DND-41 (cell line): ENCODE results near the gene WFDC6.
A peak's percentile ranks its signal among the peaks of the same experiment; 100 is the strongest.

ENCODE experiments used
- ATAC-seq: fragments of 200-7000 bp; cut with Tn5 transposase; 3 replicates; pipeline ENCODE4 v1.9.1; 2021; ENCODE audit warnings: low read depth; ENCODE audit not compliant: insufficient read depth
- DNase-seq: peaks from one replicate; pipeline ENCODE4 v3.0.0-alpha.2; 2020
- H2AFZ ChIP-seq: 2 replicates; pipeline ENCODE4 v1.6.0; 2012; ENCODE audit warnings: low read depth, low read length
- H3K27ac ChIP-seq: 2 replicates; pipeline ENCODE4 v1.5.1; 2012; ENCODE audit warnings: low read length, inconsistent platforms
- H3K27me3 ChIP-seq: fragments of 200-600 bp; sonication (generic); 2 replicates; pipeline ENCODE4 v1.6.0; 2012; ENCODE audit warnings: low read length, mild to moderate bottlenecking, inconsistent platforms; ENCODE audit not compliant: insufficient read depth, poor library complexity
- H3K36me3 ChIP-seq: 2 replicates; pipeline ENCODE4 v1.5.1; 2012; ENCODE audit warnings: low read length, inconsistent platforms; ENCODE audit not compliant: insufficient read depth
- H3K4me1 ChIP-seq: 2 replicates; pipeline ENCODE4 v1.5.1; 2012; ENCODE audit warnings: mild to moderate bottlenecking, low read length; ENCODE audit not compliant: insufficient read depth
- H3K4me2 ChIP-seq: 2 replicates; pipeline ENCODE4 v1.6.0; 2012; ENCODE audit warnings: mild to moderate bottlenecking, moderate library complexity, low read length, inconsistent platforms; ENCODE audit not compliant: insufficient read depth
- H3K4me3 ChIP-seq, 2 experiments: fragments of 200-600 bp in 1 of 2; shearing (Covaris generic) in 1 of 2; 2 replicates each; pipeline ENCODE4 v1.5.1; 2012 to 2016; ENCODE audit warnings: inconsistent platforms in 2 of 2, low read length in 2 of 2, mild to moderate bottlenecking in 2 of 2, low read depth in 1 of 2, moderate library complexity in 1 of 2
- H3K79me2 ChIP-seq: 2 replicates; pipeline ENCODE4 v1.6.0; 2012; ENCODE audit warnings: low read length, inconsistent platforms; ENCODE audit not compliant: insufficient read depth
- H3K9ac ChIP-seq: 2 replicates; pipeline ENCODE4 v1.6.0; 2012; ENCODE audit warnings: low read depth, mild to moderate bottlenecking, inconsistent platforms, low read length, moderate library complexity
- H3K9me3 ChIP-seq: 2 replicates; pipeline ENCODE4 v1.5.1; 2012; ENCODE audit warnings: low read length, moderate library complexity, mild to moderate bottlenecking, inconsistent platforms; ENCODE audit not compliant: insufficient read depth, severe bottlenecking
- H4K20me1 ChIP-seq: 2 replicates; pipeline ENCODE4 v1.6.0; 2012; ENCODE audit warnings: low read length; ENCODE audit not compliant: insufficient read depth
- CTCF ChIP-seq: IDR thresholded peaks from 2 replicates; pipeline ENCODE4 v1.5.1; 2012; ENCODE audit warnings: borderline replicate concordance, low read length, moderate library complexity, mild to moderate bottlenecking; ENCODE audit not compliant: poor library complexity, severe bottlenecking; ENCODE audit errors: extremely low read depth
- EZH2 ChIP-seq: IDR thresholded peaks from 3 replicates; pipeline ENCODE4 v1.6.1; 2012; ENCODE audit warnings: borderline replicate concordance, low read depth, mild to moderate bottlenecking, moderate library complexity, low read length, inconsistent platforms; ENCODE audit not compliant: severe bottlenecking

WFDC6 gene

GRCh38 chr20:45538209-45538799 lies 978 bp downstream of the WFDC6 start:
- H3K4me2 ChIP-seq, result no peak overlapping the region
- no peaks in the 10 kb centered on the region for H3K79me2 ChIP-seq
- no peak overlapping the region for H3K27ac ChIP-seq
- H3K9me3 ChIP-seq, result no peaks in the 10 kb centered on the region
- peaks cover 15% of the 10 kb centered on the region for H3K27me3 ChIP-seq
- DNase-seq (no peak), ATAC-seq (no peak)
- TF ChIP-seq CTCF, result peak; percentile 30
- TF ChIP-seq EZH2, result no peak
- H3K4me3 ChIP-seq, result no peak overlapping the region
- no peak overlapping the region for H3K9ac ChIP-seq
- no peaks in the 10 kb centered on the region for H3K36me3 ChIP-seq
- no peaks in the 10 kb centered on the region for H3K4me1 ChIP-seq
- H4K20me1 ChIP-seq, result no peaks in the 10 kb centered on the region
- no peak overlapping the region for H2AFZ ChIP-seq

GRCh38 chr20:45527294-45527693 lies 12.0 kb downstream of the WFDC6 start:
- H3K4me3 ChIP-seq, result no peak overlapping the region

GRCh38 chr20:45523821-45524220 lies 15.5 kb downstream of the WFDC6 start:
- H3K36me3 ChIP-seq, result no peaks in the 10 kb centered on the region
- DNase-seq (no peak), ATAC-seq (no peak)
- H3K27me3 ChIP-seq, result peaks cover 26% of the 10 kb centered on the region
- H3K4me2 ChIP-seq, result no peak overlapping the region
- H2AFZ ChIP-seq, result no peak overlapping the region
- H3K9me3 ChIP-seq, result no peaks in the 10 kb centered on the region
- H3K27ac ChIP-seq, result no peak overlapping the region
- H3K4me1 ChIP-seq, result no peaks in the 10 kb centered on the region
- TF ChIP-seq EZH2, result no peak
- no peak for TF ChIP-seq CTCF
- H4K20me1 ChIP-seq, result no peaks in the 10 kb centered on the region
- no peaks in the 10 kb centered on the region for H3K79me2 ChIP-seq
- H3K9ac ChIP-seq, result no peak overlapping the region
- no peak overlapping the region for H3K4me3 ChIP-seq

More at GRCh38 chr20:45527294-45527693, 12.0 kb downstream of the WFDC6 start:
- Histone ChIP-seq H3K4me2 (no peak overlapping the region), H4K20me1 (no peaks in the 10 kb centered on the region), H3K9me3 (no peaks in the 10 kb centered on the region), H2AFZ (no peak overlapping the region), H3K36me3 (no peaks in the 10 kb centered on the region), H3K79me2 (no peaks in the 10 kb centered on the region), H3K27me3 (peaks cover 24% of the 10 kb centered on the region), H3K4me1 (no peaks in the 10 kb centered on the region), H3K27ac (no peak overlapping the region), H3K9ac (no peak overlapping the region)
- no peak for TF ChIP-seq EZH2
- TF ChIP-seq CTCF, result no peak
- DNase-seq, result no peak
- no peak for ATAC-seq

GRCh38 chr20:45518282-45518681 lies 21.0 kb downstream of the WFDC6 start:
- H3K79me2 ChIP-seq, result no peaks in the 10 kb centered on the region
- no peak overlapping the region for H3K9ac ChIP-seq
- H3K27me3 ChIP-seq, result peaks cover 11% of the 10 kb centered on the region
- no peaks in the 10 kb centered on the region for H3K9me3 ChIP-seq
- no peak for DNase-seq
- H2AFZ ChIP-seq, result no peak overlapping the region
- H3K4me1 ChIP-seq, result no peaks in the 10 kb centered on the region
- no peak overlapping the region for H3K27ac ChIP-seq
- no peak overlapping the region for H3K4me2 ChIP-seq
- no peak overlapping the region for H3K4me3 ChIP-seq
- no peaks in the 10 kb centered on the region for H4K20me1 ChIP-seq
- TF ChIP-seq CTCF (no peak), EZH2 (no peak)
- no peaks in the 10 kb centered on the region for H3K36me3 ChIP-seq
- no peak for ATAC-seq
